Fibroblast of the conjunctiva (primary cell): Measurements from ENCODE around the gene MDM1.

ENCODE experiments used
- DNase-seq: peaks from one replicate; pipeline ENCODE4 v3.0.0-alpha.2; 2010; ENCODE audit warnings: low read depth

The MDM1 gene, protein sequence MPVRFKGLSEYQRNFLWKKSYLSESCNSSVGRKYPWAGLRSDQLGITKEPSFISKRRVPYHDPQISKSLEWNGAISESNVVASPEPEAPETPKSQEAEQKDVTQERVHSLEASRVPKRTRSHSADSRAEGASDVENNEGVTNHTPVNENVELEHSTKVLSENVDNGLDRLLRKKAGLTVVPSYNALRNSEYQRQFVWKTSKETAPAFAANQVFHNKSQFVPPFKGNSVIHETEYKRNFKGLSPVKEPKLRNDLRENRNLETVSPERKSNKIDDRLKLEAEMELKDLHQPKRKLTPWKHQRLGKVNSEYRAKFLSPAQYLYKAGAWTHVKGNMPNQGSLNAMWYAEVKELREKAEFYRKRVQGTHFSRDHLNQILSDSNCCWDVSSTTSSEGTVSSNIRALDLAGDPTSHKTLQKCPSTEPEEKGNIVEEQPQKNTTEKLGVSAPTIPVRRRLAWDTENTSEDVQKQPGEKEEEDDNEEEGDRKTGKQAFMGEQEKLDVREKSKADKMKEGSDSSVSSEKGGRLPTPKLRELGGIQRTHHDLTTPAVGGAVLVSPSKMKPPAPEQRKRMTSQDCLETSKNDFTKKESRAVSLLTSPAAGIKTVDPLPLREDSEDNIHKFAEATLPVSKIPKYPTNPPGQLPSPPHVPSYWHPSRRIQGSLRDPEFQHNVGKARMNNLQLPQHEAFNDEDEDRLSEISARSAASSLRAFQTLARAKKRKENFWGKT

DNA sequence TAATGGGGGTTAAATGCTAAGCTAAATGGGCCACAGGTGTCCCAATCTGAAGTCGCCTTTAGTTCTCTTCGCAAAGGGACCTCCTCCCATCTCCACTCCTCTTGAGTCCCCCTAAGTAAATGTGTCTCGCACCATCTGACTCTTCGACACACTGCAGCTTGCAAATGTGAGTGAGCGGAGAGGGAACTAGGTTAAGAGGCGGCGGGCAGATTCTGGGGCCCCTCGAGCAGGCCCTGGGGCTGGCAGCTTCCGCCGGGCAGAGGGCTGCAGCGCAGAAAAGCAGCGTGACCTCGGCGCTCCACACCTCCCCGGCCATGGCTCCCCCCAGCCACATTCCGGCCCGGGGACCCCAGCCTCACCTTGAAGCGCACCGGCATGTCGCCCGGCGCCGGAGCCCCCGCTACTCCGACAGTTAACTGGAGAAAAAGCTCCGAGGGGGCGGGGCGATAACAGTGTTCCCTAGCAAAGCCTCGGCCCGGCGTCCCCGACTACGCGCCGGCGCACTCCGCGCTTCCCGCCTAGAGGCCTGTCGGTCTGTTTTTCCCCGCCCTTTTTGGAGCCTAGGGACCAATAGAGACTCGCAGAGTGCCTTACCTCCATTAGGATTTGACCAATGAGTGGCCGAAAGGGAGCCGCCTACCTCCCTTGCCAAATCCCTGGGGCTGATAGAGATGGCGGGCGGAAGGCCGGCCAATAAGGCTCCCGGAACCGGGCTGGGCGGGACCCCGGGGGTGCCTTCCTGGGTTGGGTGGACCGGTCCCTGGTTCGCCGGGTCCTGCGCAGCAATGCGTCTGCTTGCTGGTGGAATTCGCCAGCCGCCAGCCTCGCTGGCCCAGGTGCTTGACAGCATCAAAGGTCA, at the start of gene MDM1:
TSS of gene MDM1 (minus strand) at position 494 of the 859 bp plus-strand sequence. CDS start at position 377, 117 bp downstream.
- DNase-seq, result peak; percentile 96

DNA sequence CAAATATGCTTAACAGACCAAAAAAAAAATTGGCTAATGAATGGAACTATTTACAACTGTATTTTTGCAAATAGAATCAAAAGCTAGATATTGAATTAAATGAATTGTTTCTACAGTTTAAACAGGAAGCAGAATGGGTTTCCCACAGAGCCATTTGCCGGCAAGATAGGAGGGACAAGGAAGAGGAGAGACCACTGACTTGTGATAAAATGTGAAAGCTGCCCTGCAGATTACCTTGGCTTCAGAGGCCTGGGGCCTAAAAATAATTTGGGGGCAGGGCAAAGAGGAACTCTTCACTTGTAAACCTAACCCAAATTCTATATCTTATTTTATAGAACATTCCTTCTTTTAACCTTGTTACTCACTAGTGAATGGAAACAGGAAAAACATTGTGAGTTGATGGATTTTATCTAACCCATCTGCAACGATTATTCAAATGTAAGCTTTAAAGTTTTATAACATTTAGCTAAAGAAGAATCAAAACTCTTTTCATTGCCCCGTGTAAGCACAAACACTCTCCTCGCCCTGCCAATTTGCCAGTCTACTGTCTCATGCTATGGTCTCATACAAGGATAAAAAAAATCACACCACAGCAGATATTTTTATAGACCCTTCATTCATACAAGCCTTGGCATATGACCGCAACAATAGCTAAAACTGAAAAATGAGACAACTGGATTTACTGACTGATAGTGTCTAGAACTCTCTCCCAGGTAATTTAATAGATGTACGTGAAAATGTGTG, 49.5 kb upstream of the MDM1 start:
- no peak for DNase-seq

DNA sequence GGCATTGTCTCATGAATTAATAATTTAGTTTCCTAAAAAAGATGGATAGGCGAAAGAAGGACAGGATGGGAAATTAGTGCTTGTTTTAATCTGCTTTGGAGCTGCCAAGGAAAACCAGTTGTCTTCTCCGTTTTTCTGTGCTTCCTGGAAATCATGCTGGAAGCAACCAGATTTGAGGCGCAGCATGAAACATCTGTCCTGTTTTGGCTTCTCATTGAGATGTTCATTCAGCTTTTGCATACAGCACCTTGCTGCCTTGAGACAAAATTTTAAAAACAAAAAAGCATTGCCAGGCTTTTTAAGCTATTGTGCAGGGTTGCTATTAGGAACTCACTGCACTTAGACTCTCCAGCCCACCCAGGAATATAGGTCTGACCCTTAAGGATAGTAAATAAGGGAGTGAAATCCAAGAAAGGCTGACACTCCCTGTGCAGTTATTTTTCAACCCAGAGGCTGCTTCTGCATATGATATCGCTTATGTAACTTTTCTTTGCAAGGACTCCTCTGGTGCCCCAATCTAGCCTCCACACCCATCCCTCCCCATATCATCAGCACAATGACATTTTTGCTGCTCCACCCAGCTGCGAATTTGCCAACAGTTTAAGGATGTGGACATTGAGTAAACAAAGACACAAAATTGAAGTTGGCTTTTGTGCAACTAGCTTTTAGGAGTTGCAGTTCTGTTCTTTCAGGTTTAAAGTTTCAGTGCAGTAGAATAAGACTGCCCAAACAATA, 46.9 kb upstream of the MDM1 start:
- DNase-seq, result no peak

DNA sequence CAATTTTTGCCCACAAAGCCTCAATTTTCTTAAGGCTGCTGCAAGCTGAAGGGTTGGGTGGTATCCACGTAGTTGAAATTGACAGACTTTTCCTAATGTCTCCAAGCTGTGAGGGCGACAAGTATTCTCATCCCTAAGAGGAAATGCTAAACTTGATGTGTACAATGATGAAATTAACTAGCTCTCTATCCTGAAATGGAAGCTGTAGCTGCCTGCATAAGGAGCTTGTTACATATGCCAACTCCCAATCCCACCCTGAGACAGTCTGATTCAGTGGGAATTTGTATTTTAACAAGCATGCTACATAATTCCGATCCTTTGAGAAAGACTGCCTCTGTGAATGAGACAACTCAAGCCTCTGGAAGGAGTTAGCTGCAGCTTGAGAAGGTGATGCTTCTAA, 45.7 kb upstream of the MDM1 start:
- DNase-seq, result no peak

DNA sequence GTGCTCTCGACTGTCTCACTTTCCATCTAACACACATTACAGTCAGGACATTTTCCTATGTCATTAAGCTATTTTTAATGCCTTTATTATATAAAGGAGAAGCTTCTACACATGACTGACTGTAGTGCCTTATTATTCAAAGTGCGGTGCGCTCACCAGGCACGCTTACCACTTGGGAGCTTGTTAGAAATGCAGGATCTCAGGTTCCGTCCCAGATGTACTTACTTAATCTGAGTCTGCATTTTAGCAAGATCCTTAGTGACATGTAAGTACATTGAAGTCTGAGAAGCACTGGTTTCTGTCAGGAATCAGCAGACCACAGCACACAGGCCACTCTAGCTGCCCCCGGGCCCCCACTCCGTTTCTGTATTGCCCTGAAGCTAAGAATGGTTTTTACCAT, 44.7 kb upstream of the MDM1 start:
- no peak for DNase-seq

DNA sequence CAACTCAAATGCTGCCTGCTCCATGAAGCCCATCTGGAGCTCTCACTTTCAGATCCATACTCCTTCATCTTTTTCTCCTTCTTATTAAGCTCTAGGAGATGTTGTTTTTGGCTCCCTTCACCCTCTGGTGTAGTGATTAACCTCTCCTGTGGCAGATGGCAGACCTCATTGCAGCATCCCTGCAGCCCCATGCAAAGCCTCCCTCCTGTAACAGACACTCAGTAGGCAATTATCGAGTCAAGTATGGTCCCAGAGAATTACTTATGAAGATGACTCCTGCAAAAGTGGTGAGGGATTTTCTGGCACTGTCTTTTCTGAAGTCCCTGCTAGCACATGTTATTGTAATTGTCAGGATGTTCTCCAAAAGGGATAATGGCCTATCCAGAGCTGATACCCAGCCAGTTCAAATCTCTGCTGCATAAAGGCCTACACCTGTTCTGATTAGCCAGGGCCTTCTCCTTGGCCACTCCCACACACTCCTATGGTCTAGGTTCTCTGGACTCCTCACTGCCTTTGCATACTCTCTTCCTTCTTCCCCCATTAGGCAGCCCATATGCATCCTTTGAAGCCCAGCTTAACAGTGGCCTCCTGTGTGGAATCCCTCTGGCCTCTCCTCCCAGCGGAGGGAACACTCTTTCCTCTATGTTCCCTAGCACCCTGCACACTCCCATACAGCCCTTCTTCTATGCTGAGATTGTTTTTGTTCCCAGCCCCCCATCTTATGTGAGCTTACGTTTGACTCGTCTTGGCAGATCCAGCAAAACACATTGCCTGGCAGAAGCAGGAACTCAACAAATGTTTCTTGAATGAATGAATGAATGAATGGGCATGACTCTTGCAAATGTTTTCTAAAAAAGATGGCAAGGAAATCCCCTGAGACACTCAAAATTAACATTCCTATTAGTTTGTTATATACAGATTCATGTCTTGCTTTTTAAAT, 43.9 kb upstream of the MDM1 start:
- no peak for DNase-seq

DNA sequence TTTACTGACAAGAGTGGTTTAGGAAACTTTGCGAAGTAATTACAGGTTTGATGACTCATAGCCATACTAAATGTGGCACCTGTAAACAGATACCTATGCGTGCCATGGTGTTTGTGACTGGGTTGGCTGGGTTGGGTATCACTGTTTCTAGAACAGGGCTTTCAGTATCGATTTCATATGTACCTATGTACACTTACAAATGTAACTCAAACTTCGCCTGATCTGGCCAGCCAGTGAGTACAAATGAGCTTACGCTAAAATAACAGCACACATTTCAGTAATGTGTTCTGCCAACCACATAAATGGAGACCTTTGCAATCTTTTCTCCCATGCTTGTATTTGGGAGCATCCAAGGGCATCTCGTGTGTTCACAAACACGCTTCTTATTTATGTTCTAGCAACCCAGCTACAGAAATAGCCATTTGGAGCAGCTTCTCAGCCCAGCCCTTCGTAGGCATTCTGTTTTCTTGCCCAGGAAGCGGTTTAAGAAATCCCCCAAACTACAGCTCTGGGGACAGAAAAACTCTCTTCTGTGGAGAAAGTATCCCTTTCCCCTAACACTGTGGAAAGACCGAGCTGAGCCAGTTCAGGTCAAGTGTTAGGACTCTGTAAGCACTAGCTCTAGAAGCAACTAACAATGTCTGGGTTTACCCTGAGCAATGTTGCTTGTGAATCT, 42.3 kb upstream of the MDM1 start:
- no peak for DNase-seq

DNA sequence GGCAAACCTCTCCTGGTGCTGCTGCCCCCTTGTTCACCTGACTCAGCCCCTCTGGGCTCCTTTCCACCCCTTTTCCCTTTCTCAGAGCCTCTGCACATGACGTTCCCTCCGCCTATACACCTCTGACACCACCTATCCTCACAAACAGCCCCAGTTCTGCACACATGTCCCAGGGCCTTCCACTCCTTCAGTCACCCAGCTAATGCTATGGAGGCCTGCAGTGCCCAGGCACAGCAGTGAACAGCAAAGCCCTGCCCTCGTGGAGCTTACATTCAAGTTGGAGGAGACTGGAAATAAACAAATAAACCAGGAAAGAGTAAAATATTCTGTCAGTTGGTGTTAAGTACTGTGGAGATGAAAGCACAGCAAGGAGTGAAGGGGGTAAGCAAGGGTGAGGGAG, 38.5 kb upstream of the MDM1 start:
- no peak for DNase-seq

DNA sequence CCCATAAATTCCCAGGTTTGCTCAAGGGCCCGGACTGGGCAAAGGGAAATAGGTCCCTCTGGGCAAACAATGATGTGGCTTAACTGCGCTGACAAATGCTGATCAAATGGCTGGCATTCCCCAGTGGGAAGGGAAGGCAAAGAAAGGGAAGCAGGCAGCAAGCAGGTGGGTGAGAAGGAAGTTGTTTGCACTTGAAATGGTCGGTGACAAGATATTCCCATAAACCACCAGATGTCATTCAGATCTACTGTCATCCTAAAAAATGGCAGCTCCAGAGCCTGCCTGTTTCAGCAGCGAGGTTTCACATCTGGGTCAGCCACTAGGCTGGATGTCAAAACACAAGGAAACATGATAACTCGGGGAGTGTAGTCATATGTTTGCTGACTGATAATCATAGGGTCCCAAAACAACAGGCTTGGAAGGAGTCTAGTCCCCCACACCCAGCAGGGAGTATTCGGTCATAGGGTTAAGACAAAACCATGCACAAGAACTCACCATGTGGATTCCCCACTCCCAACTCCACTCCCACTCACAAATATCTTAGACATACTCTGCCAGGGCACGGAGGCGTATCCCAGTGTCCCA, 37.9 kb upstream of the MDM1 start:
- DNase-seq, result no peak

DNA sequence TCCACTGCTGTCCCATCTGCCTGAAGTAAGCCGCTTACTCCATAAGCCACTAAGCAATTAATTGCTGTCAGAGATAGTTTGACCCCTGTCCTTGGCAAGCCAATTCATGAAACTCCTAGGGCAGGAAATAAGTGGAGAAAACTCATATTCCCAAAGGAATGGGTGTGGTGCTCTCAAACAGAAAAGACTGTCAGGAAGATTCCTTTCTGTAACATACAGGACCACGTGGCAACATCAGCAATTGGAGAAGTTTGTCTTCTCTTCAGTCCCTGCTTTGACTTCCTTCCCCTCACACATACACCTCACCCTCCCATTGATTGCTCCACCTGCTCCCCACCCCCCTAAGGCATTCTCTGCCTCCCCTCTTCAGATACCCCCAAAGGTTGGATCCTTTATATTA, 36.2 kb upstream of the MDM1 start:
- DNase-seq, result peak; percentile 36

DNA sequence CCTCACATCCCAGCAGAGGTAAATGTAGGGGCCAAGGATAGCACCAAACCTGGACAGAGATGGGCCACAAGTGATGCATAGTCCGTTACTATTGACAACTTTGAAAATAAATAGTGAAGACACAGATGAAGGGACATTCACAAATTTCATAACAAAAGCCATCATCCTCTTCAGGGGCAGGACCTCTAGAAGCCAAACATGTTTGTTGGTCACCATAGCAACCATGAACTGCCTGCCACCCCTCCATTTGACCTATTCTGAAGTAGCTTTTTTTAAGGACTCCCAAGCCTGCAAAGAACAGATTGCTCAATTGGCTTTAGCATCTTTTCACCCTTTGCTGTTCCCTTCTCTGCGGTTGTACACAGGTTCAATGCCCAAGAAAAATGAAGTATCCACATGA, 35.7 kb upstream of the MDM1 start:
- DNase-seq, result no peak

DNA sequence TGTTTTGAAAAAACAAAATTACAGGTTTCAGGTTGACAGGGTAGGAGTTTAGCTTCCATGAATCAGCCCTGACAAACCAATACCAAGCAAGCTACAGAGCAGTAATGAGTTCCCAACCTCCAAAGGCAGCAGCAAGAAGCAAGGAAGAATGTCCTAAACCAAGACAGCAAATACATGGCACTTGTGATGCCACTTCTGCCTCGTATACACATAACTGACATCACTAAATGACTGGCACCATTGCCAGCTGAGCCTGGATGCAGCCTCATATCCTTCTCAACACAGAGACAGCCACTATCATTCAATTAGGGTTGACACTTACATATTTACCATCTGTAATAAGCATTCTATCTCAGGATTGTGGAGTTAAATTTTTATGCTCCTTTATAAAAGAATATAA, 35.0 kb upstream of the MDM1 start:
- DNase-seq, result no peak

DNA sequence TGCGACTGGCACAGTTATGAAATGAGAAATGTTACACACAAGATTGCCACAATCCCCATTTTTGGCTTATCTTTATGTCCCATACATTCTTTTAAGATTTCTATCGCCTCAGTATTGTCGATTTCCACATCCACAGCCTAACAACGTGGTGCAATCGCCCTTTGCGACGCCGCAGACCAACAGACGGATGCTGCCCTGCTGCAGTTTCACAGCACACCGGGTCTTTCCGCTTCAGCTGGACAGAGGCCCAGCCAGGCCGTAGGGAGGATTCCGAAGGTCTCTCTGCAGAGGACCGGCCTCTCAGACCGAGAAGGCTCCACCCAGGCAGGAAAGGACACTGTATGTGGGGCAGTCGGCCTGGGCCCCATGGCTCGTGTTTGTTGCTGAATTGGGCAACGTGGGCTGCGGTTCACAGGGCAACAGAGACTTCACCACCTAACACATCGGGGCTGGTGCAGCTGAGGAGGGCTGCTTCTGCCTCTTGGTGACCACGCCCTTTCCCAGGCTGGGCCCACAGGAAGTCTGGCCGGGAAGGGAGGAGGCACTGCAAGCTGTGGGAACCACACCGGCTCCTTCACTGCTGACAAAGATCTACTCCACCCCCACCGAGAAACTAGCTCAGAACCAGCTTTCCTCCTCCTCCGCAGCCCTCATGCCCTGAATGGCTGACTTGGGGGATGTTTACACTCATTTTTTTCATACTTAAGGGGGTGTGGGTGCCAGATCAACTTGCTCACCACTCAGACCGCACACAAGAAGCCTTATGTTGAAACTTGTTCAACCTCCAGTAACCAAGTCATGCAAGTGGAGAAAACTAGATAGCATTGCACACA, 32.9 kb upstream of the MDM1 start:
- DNase-seq, result peak; percentile 90

DNA sequence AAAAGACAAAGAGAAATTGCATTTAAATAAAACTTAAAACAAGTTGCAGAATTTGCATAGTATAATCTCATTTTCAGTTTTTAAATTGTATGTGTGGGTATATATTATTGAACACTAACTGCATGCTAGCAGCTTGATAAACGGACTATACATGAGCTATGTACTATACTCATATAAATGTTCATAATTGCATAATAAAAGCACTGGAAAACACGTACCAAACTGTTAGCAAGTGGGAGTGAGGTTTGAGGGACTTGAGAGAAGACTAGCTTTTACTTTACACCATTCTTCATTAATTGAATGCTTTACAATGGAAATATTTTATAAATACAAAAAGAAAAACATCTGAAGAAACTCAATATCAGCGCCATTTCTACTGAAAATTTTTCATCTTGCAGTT, 32.2 kb upstream of the MDM1 start:
- DNase-seq, result no peak

DNA sequence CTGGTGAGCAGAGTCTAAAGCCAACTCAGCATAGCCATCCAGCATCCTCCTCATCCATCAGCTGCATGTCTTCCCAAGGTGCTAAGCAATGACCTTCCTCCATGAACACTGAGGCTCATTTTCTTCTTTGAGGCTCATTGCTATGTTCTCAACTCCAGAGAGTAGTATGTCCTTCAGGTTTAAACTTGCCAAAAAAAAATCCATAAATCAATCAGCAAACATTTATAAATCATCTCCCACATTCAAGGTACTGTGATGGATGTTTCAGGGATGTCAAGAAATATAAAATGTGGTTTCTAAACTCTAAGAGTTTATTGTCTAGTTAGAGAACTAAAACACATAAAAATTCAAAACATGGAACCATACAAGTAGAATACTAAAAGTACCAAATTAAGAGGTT, 29.8 kb upstream of the MDM1 start:
- no peak for DNase-seq

DNA sequence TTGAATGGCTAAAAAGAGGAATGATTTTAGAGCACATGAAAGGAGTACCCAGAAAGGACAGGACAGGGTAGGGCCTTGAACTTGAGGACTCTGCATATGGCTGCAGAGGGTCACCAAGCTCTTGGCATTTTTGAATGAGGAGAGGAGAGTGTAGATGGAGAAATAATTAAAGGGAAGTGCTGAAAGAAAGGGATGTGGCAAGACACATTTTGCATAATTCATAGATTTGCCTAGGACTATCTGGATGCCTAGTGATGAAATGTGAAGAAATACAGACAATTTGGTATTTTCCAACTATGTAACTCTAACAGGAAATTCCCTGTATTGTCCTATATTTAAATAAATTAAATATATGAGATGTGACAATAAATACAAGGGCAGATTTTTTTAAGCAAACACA, 27.5 kb upstream of the MDM1 start:
- no peak for DNase-seq

DNA sequence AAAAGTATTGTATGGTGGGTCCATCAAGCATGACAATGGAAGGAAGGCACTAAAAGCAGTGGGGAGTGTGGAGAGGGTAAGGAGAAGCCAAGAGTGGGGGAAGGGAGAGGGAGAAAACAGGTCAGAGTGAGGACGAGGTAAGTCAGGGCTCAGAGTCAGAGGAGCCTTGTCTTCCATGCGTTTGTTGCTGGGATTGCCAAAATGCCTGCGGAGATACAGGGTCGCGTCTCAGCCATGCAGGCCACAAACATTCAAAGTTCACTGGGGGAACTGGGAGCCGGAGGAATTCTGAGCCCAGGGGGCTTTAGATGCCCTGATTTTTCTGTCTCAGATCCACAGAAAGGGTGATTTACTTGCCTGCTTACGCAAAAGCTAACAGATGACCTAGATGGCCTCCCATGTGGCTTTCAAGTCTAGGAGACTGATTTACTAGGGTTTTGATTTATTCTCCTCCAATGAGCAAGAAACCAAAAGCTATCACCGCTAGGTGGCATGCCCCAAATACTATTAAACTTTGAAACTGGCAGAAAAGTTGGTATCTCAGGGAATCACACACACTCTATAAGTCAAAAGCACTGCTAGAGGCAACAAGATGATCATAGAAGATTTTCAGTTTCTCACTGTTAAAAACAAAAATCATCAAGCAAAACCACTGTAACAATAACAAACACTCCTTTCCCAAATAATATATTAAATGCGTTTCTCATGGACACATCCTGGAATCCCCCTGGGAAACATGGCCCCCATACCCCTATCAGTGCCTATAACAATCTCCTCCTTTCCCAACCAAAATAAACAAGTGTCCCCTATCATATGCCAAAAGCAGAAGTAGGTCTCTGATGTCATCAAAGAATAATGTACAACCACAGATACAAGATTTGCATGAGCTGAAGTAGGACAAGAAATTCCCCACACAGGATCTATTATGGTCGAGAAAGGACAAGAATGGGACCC, 26.6 kb upstream of the MDM1 start:
- DNase-seq, result peak; percentile 71
